Smooth muscle cell (in vitro differentiated cells): ENCODE measurements around the gene EN1. TPM values are rescaled to one million over a fixed set of nuclear protein-coding genes. Genes with fewer than 3 reads are reported as not detected.

Experiments used
- DNase-seq: peaks from one replicate; lab custom pipeline; 2025; ENCODE audit not compliant: unreplicated experiment; lab: John Stamatoyannopoulos, UW
- H2AFZ ChIP-seq: fragments of 200-600 bp; sonication (generic); 2 replicates; pipeline ENCODE4 v1.6.0; 2016; ENCODE audit warnings: antibody characterized with exemption, low read depth, mild to moderate bottlenecking
- H3F3A ChIP-seq: fragments of 200-600 bp; sonication (generic); 2 replicates; pipeline ENCODE4 v1.6.0; 2017; ENCODE audit warnings: antibody characterized with exemption, low read depth
- H3K27ac ChIP-seq: fragments of 200-600 bp; sonication (generic); 2 replicates; pipeline ENCODE4 v1.5.1; 2016; ENCODE audit warnings: low read depth, mild to moderate bottlenecking
- H3K27me3 ChIP-seq: fragments of 200-600 bp; sonication (generic); 2 replicates; pipeline ENCODE4 v1.6.1; 2016; ENCODE audit warnings: low read depth, mild to moderate bottlenecking
- H3K36me3 ChIP-seq: fragments of 200-600 bp; sonication (generic); 2 replicates; pipeline ENCODE4 v1.5.1; 2016; ENCODE audit warnings: low read depth
- H3K4me1 ChIP-seq: fragments of 200-600 bp; sonication (generic); 2 replicates; pipeline ENCODE4 v1.5.1; 2016; ENCODE audit warnings: low read depth
- H3K4me2 ChIP-seq: fragments of 200-600 bp; sonication (generic); 2 replicates; pipeline ENCODE4 v1.6.0; 2016; ENCODE audit warnings: mild to moderate bottlenecking
- H3K4me3 ChIP-seq: fragments of 200-600 bp; sonication (generic); 2 replicates; pipeline ENCODE4 v1.5.1; 2016; ENCODE audit warnings: mild to moderate bottlenecking
- H3K79me2 ChIP-seq: fragments of 200-600 bp; sonication (generic); 2 replicates; pipeline ENCODE4 v1.6.0; 2016; ENCODE audit warnings: low read depth, mild to moderate bottlenecking
- H3K9ac ChIP-seq: fragments of 200-600 bp; sonication (generic); 2 replicates; pipeline ENCODE4 v1.6.0; 2016; ENCODE audit warnings: low read depth
- H3K9me3 ChIP-seq: fragments of 200-600 bp; sonication (generic); replicated peaks from 2 replicates; pipeline ENCODE4 v1.5.1; 2016; ENCODE audit warnings: low read depth
- H4K20me1 ChIP-seq: fragments of 200-600 bp; sonication (generic); 2 replicates; pipeline ENCODE4 v1.6.0; 2016; ENCODE audit warnings: low read depth
- WGBS: methylation state at CpG from one replicate; pipeline ENCODE4 v1.1.7; 2016; ENCODE audit warnings: low lambda C conversion rate; 5-methylcytosine and 5-hydroxymethylcytosine counted together
- polyA plus RNA-seq: library from polyadenylated mRNA; unstranded; fragments of >200 nt; fragmentation: Nextera tagmentation; extraction: Ambion mirVana; gene quantifications from 2 replicates; pipeline ENCODE4 v1.2.1, GENCODE V29; 2016
- total RNA-seq: library from RNA; depleted of rRNA; stranded (reverse); fragments of >200 nt; gene quantifications from 2 replicates; pipeline ENCODE4 v1.2.3, GENCODE V29; 2014
- TF ChIP-seq, protein P1 (sequence below): fragments of 200-600 bp; sonication (generic); IDR thresholded peaks from 2 replicates; pipeline ENCODE4 v1.5.1; 2017; ENCODE audit warnings: borderline replicate concordance, mild to moderate bottlenecking, antibody characterized with exemption; ENCODE audit not compliant: insufficient read depth, poor library complexity, severe bottlenecking

The EN1 gene
- total and polyA plus RNA-seq, 2 experiments from 2014 or later = 3.0 to 3.4 TPM

DNA sequence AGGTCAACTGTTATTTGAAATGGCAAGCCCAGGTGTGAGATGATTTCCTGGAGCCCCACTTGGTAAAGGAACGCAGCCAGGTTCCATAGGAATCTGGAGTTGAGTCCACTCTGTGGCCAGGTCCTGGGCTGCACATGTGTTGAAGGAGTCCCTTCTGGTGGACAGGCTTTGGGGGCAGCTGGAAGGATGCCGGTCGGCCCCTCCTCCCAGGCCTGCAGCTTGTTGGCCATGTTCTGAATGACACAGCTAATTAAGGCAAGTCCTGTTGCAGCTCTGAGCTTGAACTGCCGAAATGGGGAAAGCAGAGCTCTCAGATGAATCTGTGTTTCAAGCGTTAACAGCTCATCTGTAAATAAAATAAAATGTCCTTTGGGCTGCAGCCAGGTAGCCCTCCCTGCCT is 23.8 kb downstream of the EN1 start:
- Histone ChIP-seq H3K27ac (no peak overlapping the region), H3K9ac (no peak overlapping the region), H3K36me3 (no peaks in the 10 kb centered on the region), H3K9me3 (no peaks in the 10 kb centered on the region), H3K27me3 (peaks cover 63% of the 10 kb centered on the region), H3F3A (no peaks in the 10 kb centered on the region), H3K79me2 (no peaks in the 10 kb centered on the region), H2AFZ (no peak overlapping the region), H4K20me1 (no peaks in the 10 kb centered on the region), H3K4me1 (no peaks in the 10 kb centered on the region), H3K4me2 (no peak overlapping the region), H3K4me3 (no peak overlapping the region)
- TF ChIP-seq, protein P1, sequence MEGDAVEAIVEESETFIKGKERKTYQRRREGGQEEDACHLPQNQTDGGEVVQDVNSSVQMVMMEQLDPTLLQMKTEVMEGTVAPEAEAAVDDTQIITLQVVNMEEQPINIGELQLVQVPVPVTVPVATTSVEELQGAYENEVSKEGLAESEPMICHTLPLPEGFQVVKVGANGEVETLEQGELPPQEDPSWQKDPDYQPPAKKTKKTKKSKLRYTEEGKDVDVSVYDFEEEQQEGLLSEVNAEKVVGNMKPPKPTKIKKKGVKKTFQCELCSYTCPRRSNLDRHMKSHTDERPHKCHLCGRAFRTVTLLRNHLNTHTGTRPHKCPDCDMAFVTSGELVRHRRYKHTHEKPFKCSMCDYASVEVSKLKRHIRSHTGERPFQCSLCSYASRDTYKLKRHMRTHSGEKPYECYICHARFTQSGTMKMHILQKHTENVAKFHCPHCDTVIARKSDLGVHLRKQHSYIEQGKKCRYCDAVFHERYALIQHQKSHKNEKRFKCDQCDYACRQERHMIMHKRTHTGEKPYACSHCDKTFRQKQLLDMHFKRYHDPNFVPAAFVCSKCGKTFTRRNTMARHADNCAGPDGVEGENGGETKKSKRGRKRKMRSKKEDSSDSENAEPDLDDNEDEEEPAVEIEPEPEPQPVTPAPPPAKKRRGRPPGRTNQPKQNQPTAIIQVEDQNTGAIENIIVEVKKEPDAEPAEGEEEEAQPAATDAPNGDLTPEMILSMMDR = no peak
- no peak for DNase-seq
- WGBS = 77% methylated on average over 5 of the region's 5 CpGs

- H3F3A ChIP-seq = no peaks in the 10 kb centered on the region
- H3K4me2 ChIP-seq = no peak overlapping the region
- no peaks in the 10 kb centered on the region for H3K36me3 ChIP-seq
- H4K20me1 ChIP-seq = no peaks in the 10 kb centered on the region
- no peak overlapping the region for H3K9ac ChIP-seq
- H3K27ac ChIP-seq = no peak overlapping the region
- no peaks in the 10 kb centered on the region for H3K9me3 ChIP-seq
- no peaks in the 10 kb centered on the region for H3K79me2 ChIP-seq
- 93% methylated on average over 1 of the region's 1 CpG for WGBS
- no peaks in the 10 kb centered on the region for H3K4me1 ChIP-seq
- TF ChIP-seq, protein P1 = no peak
- no peak for DNase-seq
- H3K4me3 ChIP-seq = no peak overlapping the region
- peaks cover 62% of the 10 kb centered on the region for H3K27me3 ChIP-seq
- H2AFZ ChIP-seq = no peak overlapping the region
These were observed 24.9 kb downstream of the EN1 start for GRCh38 chr2:118822572-118822971.

DNA sequence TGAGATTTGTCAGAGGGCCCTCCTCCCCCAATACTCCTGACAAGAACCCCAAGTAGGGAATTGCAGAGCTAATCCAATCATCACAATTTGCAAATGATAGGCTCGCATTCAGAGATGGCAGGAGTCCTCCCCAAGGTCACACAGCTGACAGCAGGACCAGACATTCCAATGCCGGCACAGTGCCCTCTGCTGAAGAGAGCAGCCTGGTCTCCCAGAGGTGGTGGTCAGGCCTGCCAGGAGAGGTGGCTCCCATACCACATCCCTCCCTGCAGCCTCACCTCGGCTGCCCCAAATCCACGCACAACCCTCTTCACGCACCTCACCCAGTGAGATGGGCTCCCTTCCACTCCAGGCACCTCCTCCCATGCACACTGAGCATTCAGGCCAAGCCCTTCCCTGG is 25.4 kb downstream of the EN1 start:
- peaks cover 64% of the 10 kb centered on the region for H3K27me3 ChIP-seq
- no peaks in the 10 kb centered on the region for H3K36me3 ChIP-seq
- 78% methylated on average over 5 of the region's 5 CpGs for WGBS

DNA sequence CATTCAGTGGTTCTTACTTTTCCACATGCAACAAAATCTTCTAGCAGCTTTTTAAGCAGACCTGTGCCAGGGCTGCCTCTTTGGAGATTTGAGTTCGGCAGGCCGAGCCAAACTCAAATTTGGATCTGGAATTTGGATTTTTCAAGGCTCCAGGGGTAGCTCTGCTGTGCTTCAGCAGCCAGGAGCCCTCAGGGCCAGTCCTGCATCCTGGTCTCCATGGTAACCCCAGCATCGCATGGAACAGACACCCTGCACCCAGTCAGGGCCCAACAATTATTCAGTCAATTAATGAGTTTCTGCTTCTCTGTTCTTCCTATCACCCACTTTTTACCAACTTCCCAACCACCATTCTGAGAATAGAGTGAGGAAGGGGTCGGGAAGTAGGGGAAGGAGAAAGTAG is 30.0 kb downstream of the EN1 start:
- Histone ChIP-seq H2AFZ (no peak overlapping the region), H3K27ac (no peak overlapping the region), H3K79me2 (no peaks in the 10 kb centered on the region), H3K9me3 (no peaks in the 10 kb centered on the region), H4K20me1 (no peaks in the 10 kb centered on the region), H3F3A (no peaks in the 10 kb centered on the region), H3K9ac (no peak overlapping the region), H3K27me3 (peaks cover 42% of the 10 kb centered on the region), H3K4me3 (no peak overlapping the region), H3K4me2 (no peak overlapping the region), H3K36me3 (no peaks in the 10 kb centered on the region), H3K4me1 (peaks cover 10% of the 10 kb centered on the region)
- no peak for DNase-seq
- TF ChIP-seq, protein P1 = no peak
- 64% methylated on average over 4 of the region's 4 CpGs for WGBS

More for the DNA sequence above, 25.4 kb downstream of the EN1 start:
- H3K4me3 ChIP-seq = no peak overlapping the region
- no peaks in the 10 kb centered on the region for H3K79me2 ChIP-seq
- H3K9me3 ChIP-seq = no peaks in the 10 kb centered on the region
- DNase-seq = no peak
- H3F3A ChIP-seq = no peaks in the 10 kb centered on the region
- TF ChIP-seq, protein P1 = no peak
- H3K27ac ChIP-seq = no peak overlapping the region
- no peak overlapping the region for H2AFZ ChIP-seq
- no peaks in the 10 kb centered on the region for H3K4me1 ChIP-seq
- H3K9ac ChIP-seq = no peak overlapping the region
- no peaks in the 10 kb centered on the region for H4K20me1 ChIP-seq
- H3K4me2 ChIP-seq = no peak overlapping the region
